PFSK-1 (cell line): ENCODE data around the gene THEM4.

Experiments used
- FOXP2 ChIP-seq: optimal IDR thresholded peaks from 2 replicates; pipeline ENCODE3; 2011; ENCODE audit warnings: borderline replicate concordance, control low read depth, inconsistent platforms; ENCODE audit not compliant: insufficient read depth; ENCODE audit errors: extremely low read length, extremely low read depth
- POLR2AphosphoS5 ChIP-seq: IDR thresholded peaks from 2 replicates; pipeline ENCODE4 v1.6.1; 2012; ENCODE audit warnings: low read depth, mild to moderate bottlenecking, control low read depth, low read length, moderate library complexity
- SIN3A ChIP-seq: IDR thresholded peaks from 2 replicates; pipeline ENCODE4 v1.6.1; 2012; ENCODE audit warnings: mild to moderate bottlenecking, low read length, moderate library complexity, borderline replicate concordance; ENCODE audit not compliant: insufficient read depth
- TAF1 ChIP-seq: IDR thresholded peaks from 2 replicates; pipeline ENCODE4 v1.6.1; 2012; ENCODE audit warnings: low read length, control low read depth, borderline replicate concordance; ENCODE audit not compliant: insufficient read depth
- TF ChIP-seq, protein P1 (sequence below), 2 experiments: IDR thresholded peaks; 2 replicates each; pipeline versions ENCODE4 v1.6.1 to v1.8.0; 2011 to 2012; ENCODE audit warnings: low read depth in 2 of 2, low read length in 2 of 2, control low read depth in 1 of 2, inconsistent platforms in 1 of 2, mild to moderate bottlenecking in 1 of 2, moderate library complexity in 1 of 2; ENCODE audit not compliant: insufficient read depth in 1 of 2

The THEM4 gene

DNA sequence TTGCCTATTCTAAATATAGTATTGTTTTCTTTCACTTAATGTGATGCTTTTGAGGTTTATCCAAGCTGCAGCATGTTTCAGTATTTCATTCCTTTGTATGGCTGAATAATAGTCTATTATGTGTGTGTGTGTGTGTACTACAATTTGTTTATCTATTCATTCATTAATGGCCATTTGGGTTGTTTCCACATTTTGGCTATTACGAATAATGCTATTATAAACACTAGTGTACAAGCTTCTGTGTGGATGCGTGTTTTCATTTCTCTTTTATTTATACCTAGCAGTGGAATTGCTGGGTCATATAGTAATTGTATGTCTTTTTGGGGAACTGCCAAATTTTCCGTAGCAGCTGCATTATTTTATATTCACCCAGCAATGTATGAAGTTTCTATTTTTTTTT lies 40.8 kb downstream of the THEM4 start:
- no peak for TF ChIP-seq FOXP2
- TF ChIP-seq TAF1 = no peak
- no peak for TF ChIP-seq SIN3A
- TF ChIP-seq, protein P1, sequence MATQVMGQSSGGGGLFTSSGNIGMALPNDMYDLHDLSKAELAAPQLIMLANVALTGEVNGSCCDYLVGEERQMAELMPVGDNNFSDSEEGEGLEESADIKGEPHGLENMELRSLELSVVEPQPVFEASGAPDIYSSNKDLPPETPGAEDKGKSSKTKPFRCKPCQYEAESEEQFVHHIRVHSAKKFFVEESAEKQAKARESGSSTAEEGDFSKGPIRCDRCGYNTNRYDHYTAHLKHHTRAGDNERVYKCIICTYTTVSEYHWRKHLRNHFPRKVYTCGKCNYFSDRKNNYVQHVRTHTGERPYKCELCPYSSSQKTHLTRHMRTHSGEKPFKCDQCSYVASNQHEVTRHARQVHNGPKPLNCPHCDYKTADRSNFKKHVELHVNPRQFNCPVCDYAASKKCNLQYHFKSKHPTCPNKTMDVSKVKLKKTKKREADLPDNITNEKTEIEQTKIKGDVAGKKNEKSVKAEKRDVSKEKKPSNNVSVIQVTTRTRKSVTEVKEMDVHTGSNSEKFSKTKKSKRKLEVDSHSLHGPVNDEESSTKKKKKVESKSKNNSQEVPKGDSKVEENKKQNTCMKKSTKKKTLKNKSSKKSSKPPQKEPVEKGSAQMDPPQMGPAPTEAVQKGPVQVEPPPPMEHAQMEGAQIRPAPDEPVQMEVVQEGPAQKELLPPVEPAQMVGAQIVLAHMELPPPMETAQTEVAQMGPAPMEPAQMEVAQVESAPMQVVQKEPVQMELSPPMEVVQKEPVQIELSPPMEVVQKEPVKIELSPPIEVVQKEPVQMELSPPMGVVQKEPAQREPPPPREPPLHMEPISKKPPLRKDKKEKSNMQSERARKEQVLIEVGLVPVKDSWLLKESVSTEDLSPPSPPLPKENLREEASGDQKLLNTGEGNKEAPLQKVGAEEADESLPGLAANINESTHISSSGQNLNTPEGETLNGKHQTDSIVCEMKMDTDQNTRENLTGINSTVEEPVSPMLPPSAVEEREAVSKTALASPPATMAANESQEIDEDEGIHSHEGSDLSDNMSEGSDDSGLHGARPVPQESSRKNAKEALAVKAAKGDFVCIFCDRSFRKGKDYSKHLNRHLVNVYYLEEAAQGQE (IDR thresholded peaks at IDR 0.05; ENCODE audit: insufficient read depth in 1 of 2, low read depth in 2 of 2, low read length in 2 of 2) = no peak
- TF ChIP-seq POLR2AphosphoS5 = no peak

DNA sequence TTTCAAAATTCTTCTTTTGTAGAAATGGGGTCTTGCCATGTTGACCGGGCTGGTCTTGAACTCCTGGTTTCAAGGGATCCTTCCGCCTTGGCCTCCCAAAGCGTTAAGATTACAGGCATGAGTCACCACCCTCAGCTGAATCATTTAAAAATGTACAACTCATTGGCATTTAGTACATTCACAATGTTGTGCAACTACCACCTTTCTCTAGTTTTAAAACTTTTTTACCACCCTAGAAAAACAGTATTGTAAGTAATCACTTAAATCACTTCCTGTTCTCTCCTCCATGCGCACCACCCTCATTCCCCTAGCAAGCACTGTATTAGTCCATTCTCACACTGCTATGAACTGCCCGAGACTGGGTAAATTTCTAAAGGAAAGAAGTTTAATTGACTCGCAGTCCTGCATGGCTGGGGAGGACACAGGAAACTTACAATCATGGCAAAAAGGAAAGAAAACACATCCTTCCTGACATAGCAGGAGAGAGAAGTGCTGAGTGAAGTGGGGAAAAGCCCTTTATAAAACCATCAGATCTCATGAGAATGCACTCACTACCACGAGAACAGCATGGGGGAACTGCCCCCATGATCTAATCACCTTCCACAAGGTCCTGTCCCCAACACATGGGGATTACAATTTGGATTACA lies 41.4 kb downstream of the THEM4 start:
- TF ChIP-seq, protein P1 (IDR thresholded peaks at IDR 0.05; ENCODE audit: insufficient read depth in 1 of 2, low read depth in 2 of 2, low read length in 2 of 2) = no peak
- TF ChIP-seq TAF1 = no peak
- TF ChIP-seq SIN3A = no peak
- TF ChIP-seq POLR2AphosphoS5 = no peak
- no peak for TF ChIP-seq FOXP2

DNA sequence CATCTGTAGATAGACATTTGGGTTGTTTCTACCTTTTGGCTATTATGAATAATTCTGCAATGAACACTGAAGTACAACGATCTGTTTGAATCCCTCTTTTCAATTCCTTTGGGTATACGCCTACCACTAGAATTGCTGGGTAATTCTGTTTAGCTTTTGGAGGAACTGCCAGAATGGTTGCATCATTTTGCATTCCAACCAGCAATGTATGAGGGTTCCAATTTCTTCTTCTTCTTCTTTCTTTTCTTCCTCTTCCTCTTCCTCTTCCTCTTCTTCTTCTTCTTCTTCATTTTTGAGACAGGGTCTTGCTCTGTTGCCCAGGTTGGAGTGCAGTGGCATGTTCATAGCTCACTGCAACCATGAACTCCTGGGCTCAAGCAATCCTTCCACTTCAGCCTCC lies 42.0 kb downstream of the THEM4 start:
- TF ChIP-seq SIN3A (no peak), POLR2AphosphoS5 (no peak), TAF1 (no peak), FOXP2 (no peak)
- TF ChIP-seq, protein P1 (IDR thresholded peaks at IDR 0.05; ENCODE audit: insufficient read depth in 1 of 2, low read depth in 2 of 2, low read length in 2 of 2) = no peak

DNA sequence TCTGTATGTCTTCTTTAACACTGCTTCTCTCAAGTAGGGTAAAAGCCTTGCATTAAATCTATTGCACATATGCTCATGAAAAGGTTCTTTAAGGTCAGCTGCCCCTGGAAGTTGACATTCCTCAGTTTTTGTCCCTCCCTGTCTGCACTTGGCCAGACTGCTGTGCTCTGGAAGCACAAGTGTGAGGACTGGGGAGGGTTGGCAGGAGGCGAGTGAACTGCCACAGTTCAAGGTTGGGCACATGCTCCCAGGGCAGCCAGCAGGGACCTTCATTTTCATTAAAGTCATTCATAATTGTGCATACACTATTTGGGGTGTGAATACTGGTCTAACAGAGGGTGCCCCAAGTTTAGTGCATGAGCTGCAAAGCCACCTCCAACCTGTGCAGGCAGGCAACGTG lies 44.9 kb downstream of the THEM4 start:
- TF ChIP-seq FOXP2 = no peak
- TF ChIP-seq, protein P1 (IDR thresholded peaks at IDR 0.05; ENCODE audit: insufficient read depth in 1 of 2, low read depth in 2 of 2, low read length in 2 of 2) = no peak
- no peak for TF ChIP-seq POLR2AphosphoS5
- no peak for TF ChIP-seq TAF1
- no peak for TF ChIP-seq SIN3A
